ELR (cell line): ENCODE measurements around the gene DCP1A.
A peak's percentile ranks its signal among the peaks of the same experiment; 100 is the strongest.
"Not testable (repeated sequence)": the region's sequence is repeated elsewhere in the genome, so short reads cannot be mapped to it uniquely, and the experiment has no call there.

ENCODE experiments used
- DNase-seq: peaks from one replicate; pipeline ENCODE4 v3.0.0-alpha.2; 2015; ENCODE audit warnings: low read depth

DCP1A gene

GRCh38 chr3:53264718-53265117 lies 82.6 kb downstream of the DCP1A start:
- no peak for DNase-seq

GRCh38 chr3:53263907-53264306 lies 83.4 kb downstream of the DCP1A start:
- DNase-seq = no peak

- no peak for DNase-seq
These were observed 85.6 kb downstream of the DCP1A start for GRCh38 chr3:53261712-53262111.

GRCh38 chr3:53260286-53260785 lies 87.0 kb downstream of the DCP1A start:
- no peak for DNase-seq

- no peak for DNase-seq
These were observed 87.7 kb downstream of the DCP1A start for GRCh38 chr3:53259427-53260259.

- DNase-seq = no peak
These were observed 88.5 kb downstream of the DCP1A start for GRCh38 chr3:53258600-53259426.

- DNase-seq = no peak
These were observed 89.9 kb downstream of the DCP1A start for GRCh38 chr3:53257465-53257864.

GRCh38 chr3:53256704-53257055 lies 90.7 kb downstream of the DCP1A start:
- DNase-seq = no peak

GRCh38 chr3:53255775-53256703 lies 91.3 kb downstream of the DCP1A start, which contains the start of gene TKT:
TSS of gene TKT (minus strand) at chr3:53256022. CDS start at chr3:53255942, 80 bp downstream.
- DNase-seq = peak; percentile 84

- DNase-seq = peak; percentile 45
These were observed 91.9 kb downstream of the DCP1A start for GRCh38 chr3:53255423-53255774.

- DNase-seq = peak; percentile 78
These were observed 92.6 kb downstream of the DCP1A start for GRCh38 chr3:53254509-53255422.

- DNase-seq = no peak
These were observed 93.4 kb downstream of the DCP1A start for GRCh38 chr3:53253707-53254508.

- DNase-seq = not testable (repeated sequence)
These were observed 94.4 kb downstream of the DCP1A start for GRCh38 chr3:53252947-53253322.

- no peak for DNase-seq
These were observed 95.0 kb downstream of the DCP1A start for GRCh38 chr3:53252096-53252946.

GRCh38 chr3:53250881-53251605 lies 96.3 kb downstream of the DCP1A start:
- DNase-seq = no peak

GRCh38 chr3:53250453-53250852 lies 96.9 kb downstream of the DCP1A start:
- DNase-seq = no peak

GRCh38 chr3:53248161-53248560 lies 99.2 kb downstream of the DCP1A start:
- DNase-seq = no peak

- no peak for DNase-seq
These were observed 99.7 kb downstream of the DCP1A start for GRCh38 chr3:53247619-53248018.
